ENCODE measurements around the gene CNN2.

DNA sequence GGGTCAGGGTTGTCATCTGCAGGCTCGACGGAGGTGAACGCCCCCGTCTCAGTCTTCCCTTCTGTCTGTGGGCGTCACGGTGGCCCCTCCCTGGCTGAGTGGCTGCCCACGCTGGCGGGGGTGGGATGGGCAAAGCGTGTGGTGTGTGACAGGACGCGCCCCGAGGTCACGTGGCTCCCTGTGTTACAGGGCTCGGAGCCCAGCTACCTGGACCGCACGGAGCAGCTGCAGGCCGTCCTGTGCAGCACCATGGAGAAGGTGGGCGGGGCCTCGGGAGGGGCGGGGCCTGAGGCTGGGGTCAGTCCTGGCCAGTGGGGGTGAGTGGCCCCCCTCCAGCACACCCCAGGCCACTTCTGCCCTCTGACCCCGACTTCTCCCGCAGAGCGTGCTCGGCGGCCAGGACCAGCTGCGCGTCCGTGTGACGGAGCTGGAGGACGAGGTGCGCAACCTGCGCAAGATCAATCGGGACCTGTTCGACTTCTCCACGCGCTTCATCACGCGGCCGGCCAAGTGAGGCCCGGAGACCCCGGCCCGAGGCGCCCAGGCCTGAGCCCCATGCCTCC is 32.5 kb upstream of the CNN2 start:
- TF ChIP-seq RAD21 (IDR thresholded peaks at IDR 0.05; ENCODE audit: low read length) (no peak), POLR2A (IDR thresholded peaks at IDR 0.05; ENCODE audit: low read depth, low read length) (no peak), CEBPB (IDR thresholded peaks at IDR 0.05; ENCODE audit: low read depth, low read length) (no peak), SMC3 (IDR thresholded peaks at IDR 0.05; ENCODE audit: low read depth, low read length) (no peak), CHD1 (IDR thresholded peaks at IDR 0.05; ENCODE audit: low read depth, low read length) (no peak), RFX5 (IDR thresholded peaks at IDR 0.05; ENCODE audit: low read depth, low read length) (no peak)
- TF ChIP-seq, protein P1, sequence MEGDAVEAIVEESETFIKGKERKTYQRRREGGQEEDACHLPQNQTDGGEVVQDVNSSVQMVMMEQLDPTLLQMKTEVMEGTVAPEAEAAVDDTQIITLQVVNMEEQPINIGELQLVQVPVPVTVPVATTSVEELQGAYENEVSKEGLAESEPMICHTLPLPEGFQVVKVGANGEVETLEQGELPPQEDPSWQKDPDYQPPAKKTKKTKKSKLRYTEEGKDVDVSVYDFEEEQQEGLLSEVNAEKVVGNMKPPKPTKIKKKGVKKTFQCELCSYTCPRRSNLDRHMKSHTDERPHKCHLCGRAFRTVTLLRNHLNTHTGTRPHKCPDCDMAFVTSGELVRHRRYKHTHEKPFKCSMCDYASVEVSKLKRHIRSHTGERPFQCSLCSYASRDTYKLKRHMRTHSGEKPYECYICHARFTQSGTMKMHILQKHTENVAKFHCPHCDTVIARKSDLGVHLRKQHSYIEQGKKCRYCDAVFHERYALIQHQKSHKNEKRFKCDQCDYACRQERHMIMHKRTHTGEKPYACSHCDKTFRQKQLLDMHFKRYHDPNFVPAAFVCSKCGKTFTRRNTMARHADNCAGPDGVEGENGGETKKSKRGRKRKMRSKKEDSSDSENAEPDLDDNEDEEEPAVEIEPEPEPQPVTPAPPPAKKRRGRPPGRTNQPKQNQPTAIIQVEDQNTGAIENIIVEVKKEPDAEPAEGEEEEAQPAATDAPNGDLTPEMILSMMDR (conservative IDR thresholded peaks at IDR 0.05; ENCODE audit: low read depth, low read length) = no peak
